Middle frontal gyrus (tissue), 1 donor: Measurements from ENCODE around the gene PDHX.
A peak's percentile ranks its signal among the peaks of the same experiment; 100 is the strongest.

Source experiments
- DNase-seq: peaks from one replicate; pipeline ENCODE4 v3.0.0-alpha.2; 2015; ENCODE audit warnings: low spot score; ENCODE audit errors: extremely low spot score

The PDHX gene

GRCh38 chr11:35043936-35044335 lies 127.5 kb downstream of the PDHX start:
- DNase-seq: peak; percentile 38

- DNase-seq: no peak
These were observed 128.9 kb downstream of the PDHX start for GRCh38 chr11:35045236-35045820.
